Measurements from ENCODE around the gene HPSE2.

- TF ChIP-seq CTCF (IDR thresholded peaks at IDR 0.05) (no peak), POLR2AphosphoS5 (IDR thresholded peaks at IDR 0.05) (no peak), POLR2A (IDR thresholded peaks at IDR 0.05) (no peak), EP300 (IDR thresholded peaks at IDR 0.05) (no peak)
These were observed 268.1 kb downstream of the HPSE2 start for GRCh38 chr10:98967601-98968000.

All from sigmoid colon (tissue), 4 donors.